Measurements from ENCODE around the gene MAN2B2. TPM values are rescaled to one million over a fixed set of nuclear protein-coding genes. Genes with fewer than 3 reads are reported as not detected.

MAN2B2 gene
- polyA plus RNA-seq (2012; ENCODE audit: low read depth, missing spikeins), result 8.2 TPM

DNA sequence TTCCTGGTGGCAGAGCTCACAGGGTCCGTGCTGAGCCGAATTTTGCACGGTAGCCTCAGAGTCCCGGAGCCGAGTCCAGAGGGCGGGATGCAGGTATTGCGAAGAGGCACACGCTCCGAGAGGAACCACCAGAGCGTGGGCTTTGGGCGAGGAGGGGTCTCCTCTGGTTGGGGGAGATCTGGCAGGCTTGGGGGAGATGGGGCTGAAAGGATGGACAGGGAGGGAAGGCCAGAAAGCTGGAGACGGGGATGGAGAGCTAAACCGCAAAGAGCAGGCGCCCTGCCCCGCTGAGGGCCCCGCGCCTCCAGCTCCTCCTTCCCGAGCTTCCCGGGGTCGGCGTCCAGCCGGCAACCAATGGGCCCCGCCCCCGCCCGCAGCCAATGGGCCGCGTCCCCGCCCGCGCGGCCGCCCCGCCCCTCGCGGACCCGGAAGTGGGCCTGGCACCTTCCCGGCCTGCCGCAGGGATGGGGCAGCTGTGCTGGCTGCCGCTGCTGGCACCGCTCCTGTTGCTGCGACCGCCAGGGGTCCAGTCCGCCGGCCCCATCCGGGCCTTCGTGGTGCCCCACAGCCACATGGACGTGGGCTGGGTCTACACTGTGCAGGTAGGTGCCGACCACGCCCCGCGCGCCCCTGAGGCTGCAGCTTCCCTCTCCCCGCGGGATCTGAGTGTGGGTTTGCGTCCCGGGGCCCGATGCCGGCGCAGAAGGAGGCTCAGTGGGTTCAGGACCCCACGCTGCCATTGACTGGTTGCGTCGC is at the start of gene MAN2B2:
MAN2B2 (plus strand) TSS at position 443 of the 756 bp plus-strand sequence; CDS start at position 465, 22 bp downstream.
- DNase-seq (ENCODE audit: insufficient read length, low spot score) (peak; percentile 99), FAIRE-seq (peak; percentile 93)
- no peak for TF ChIP-seq PAX5 (IDR thresholded peaks at IDR 0.05; ENCODE audit: insufficient read depth, low read length, severe bottlenecking)
- TF ChIP-seq POU2F2 (IDR thresholded peaks at IDR 0.05; ENCODE audit: low read depth, low read length), result no peak
- no peak for TF ChIP-seq SPI1 (IDR thresholded peaks at IDR 0.05; ENCODE audit: low read depth, low read length)
- peak; percentile 64 for TF ChIP-seq TAF1 (IDR thresholded peaks at IDR 0.05; ENCODE audit: low read depth, low read length)
- peak; percentile 72 for TF ChIP-seq POLR2AphosphoS5 (IDR thresholded peaks at IDR 0.05; ENCODE audit: low read depth, low read length)
- peak; percentile 62 for TF ChIP-seq POLR2A (IDR thresholded peaks at IDR 0.05; ENCODE audit: low read depth, low read length)

DNA sequence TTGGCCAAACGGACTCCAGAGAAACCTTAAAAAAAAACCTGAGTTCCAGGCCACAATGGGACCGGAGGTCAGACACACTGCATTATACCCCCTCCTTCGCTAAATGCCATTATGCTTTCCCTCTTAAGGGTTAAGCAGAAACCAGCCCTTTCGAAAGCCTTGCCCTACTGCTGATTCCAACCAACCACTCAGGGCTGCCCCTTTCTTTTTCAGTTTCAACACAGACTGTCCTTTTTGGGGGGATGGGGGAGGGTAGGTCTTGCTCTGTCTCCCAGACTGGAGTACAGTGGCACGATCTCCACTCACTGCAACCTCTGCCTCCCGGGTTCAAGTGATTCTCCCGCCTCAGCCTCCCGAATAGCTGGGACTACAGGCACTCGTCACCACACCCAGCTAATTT is 49.5 kb upstream of the MAN2B2 start:
- TF ChIP-seq POLR2AphosphoS5 (IDR thresholded peaks at IDR 0.05; ENCODE audit: low read depth, low read length) (no peak), PAX5 (IDR thresholded peaks at IDR 0.05; ENCODE audit: insufficient read depth, low read length, severe bottlenecking) (no peak), POU2F2 (IDR thresholded peaks at IDR 0.05; ENCODE audit: low read depth, low read length) (no peak), SPI1 (IDR thresholded peaks at IDR 0.05; ENCODE audit: low read depth, low read length) (no peak), POLR2A (IDR thresholded peaks at IDR 0.05; ENCODE audit: low read depth, low read length) (no peak)
- no peak for DNase-seq (ENCODE audit: insufficient read length, low spot score)
- no peak for FAIRE-seq

GRCh38 chr4:6526156-6526555 is 48.8 kb upstream of the MAN2B2 start:
- FAIRE-seq (no peak), DNase-seq (ENCODE audit: insufficient read length, low spot score) (no peak)
- TF ChIP-seq POLR2AphosphoS5 (IDR thresholded peaks at IDR 0.05; ENCODE audit: low read depth, low read length), result no peak
- TF ChIP-seq PAX5 (IDR thresholded peaks at IDR 0.05; ENCODE audit: insufficient read depth, low read length, severe bottlenecking), result no peak
- TF ChIP-seq SPI1 (IDR thresholded peaks at IDR 0.05; ENCODE audit: low read depth, low read length), result no peak
- no peak for TF ChIP-seq POLR2A (IDR thresholded peaks at IDR 0.05; ENCODE audit: low read depth, low read length)

GRCh38 chr4:6526671-6527091 is 48.3 kb upstream of the MAN2B2 start:
- DNase-seq (ENCODE audit: insufficient read length, low spot score), result no peak
- no peak for FAIRE-seq
- TF ChIP-seq SPI1 (IDR thresholded peaks at IDR 0.05; ENCODE audit: low read depth, low read length) (no peak), POU2F2 (IDR thresholded peaks at IDR 0.05; ENCODE audit: low read depth, low read length) (no peak), PAX5 (IDR thresholded peaks at IDR 0.05; ENCODE audit: insufficient read depth, low read length, severe bottlenecking) (no peak), TAF1 (IDR thresholded peaks at IDR 0.05; ENCODE audit: low read depth, low read length) (no peak), POLR2AphosphoS5 (IDR thresholded peaks at IDR 0.05; ENCODE audit: low read depth, low read length) (no peak)

- no peak for FAIRE-seq
- TF ChIP-seq PAX5 (IDR thresholded peaks at IDR 0.05; ENCODE audit: insufficient read depth, low read length, severe bottlenecking) (no peak), SPI1 (IDR thresholded peaks at IDR 0.05; ENCODE audit: low read depth, low read length) (no peak), TAF1 (IDR thresholded peaks at IDR 0.05; ENCODE audit: low read depth, low read length) (no peak), POLR2A (IDR thresholded peaks at IDR 0.05; ENCODE audit: low read depth, low read length) (no peak), POU2F2 (IDR thresholded peaks at IDR 0.05; ENCODE audit: low read depth, low read length) (no peak), POLR2AphosphoS5 (IDR thresholded peaks at IDR 0.05; ENCODE audit: low read depth, low read length) (no peak)
- no peak for DNase-seq (ENCODE audit: insufficient read length, low spot score)
Measured at GRCh38 chr4:6527259-6527658, 47.7 kb upstream of the MAN2B2 start.

- FAIRE-seq, result no peak
- TF ChIP-seq POU2F2 (IDR thresholded peaks at IDR 0.05; ENCODE audit: low read depth, low read length) (no peak), POLR2AphosphoS5 (IDR thresholded peaks at IDR 0.05; ENCODE audit: low read depth, low read length) (no peak), PAX5 (IDR thresholded peaks at IDR 0.05; ENCODE audit: insufficient read depth, low read length, severe bottlenecking) (no peak), TAF1 (IDR thresholded peaks at IDR 0.05; ENCODE audit: low read depth, low read length) (no peak), POLR2A (IDR thresholded peaks at IDR 0.05; ENCODE audit: low read depth, low read length) (no peak), SPI1 (IDR thresholded peaks at IDR 0.05; ENCODE audit: low read depth, low read length) (no peak)
- no peak for DNase-seq (ENCODE audit: insufficient read length, low spot score)
Measured at GRCh38 chr4:6527683-6528595, 47.0 kb upstream of the MAN2B2 start.

- no peak for TF ChIP-seq PAX5 (IDR thresholded peaks at IDR 0.05; ENCODE audit: insufficient read depth, low read length, severe bottlenecking)
- TF ChIP-seq POLR2AphosphoS5 (IDR thresholded peaks at IDR 0.05; ENCODE audit: low read depth, low read length), result no peak
- no peak for TF ChIP-seq SPI1 (IDR thresholded peaks at IDR 0.05; ENCODE audit: low read depth, low read length)
- TF ChIP-seq POLR2A (IDR thresholded peaks at IDR 0.05; ENCODE audit: low read depth, low read length), result no peak
- TF ChIP-seq POU2F2 (IDR thresholded peaks at IDR 0.05; ENCODE audit: low read depth, low read length), result no peak
- TF ChIP-seq TAF1 (IDR thresholded peaks at IDR 0.05; ENCODE audit: low read depth, low read length), result no peak
- no peak for FAIRE-seq
- no peak for DNase-seq (ENCODE audit: insufficient read length, low spot score)
Measured at GRCh38 chr4:6529021-6529420, 46.0 kb upstream of the MAN2B2 start.

DNA sequence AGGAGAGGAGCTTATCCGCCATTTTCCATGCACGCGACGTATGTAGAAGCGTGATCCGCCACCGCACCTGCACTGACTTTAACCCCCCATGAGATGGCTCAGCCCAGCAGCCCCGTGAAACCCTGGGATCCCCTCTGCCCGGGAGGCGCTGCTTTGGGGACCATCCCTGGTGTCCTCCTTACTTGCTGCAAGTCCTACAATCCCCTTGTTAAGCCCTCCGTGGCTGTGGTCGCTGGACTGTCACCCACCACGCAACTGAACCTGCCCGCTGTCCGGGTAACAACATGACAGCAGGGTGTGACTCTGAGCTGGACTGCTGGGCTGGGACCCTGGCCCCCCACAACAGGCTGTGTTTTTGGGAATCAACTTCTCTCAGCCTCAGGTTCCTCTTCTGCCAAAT is 44.7 kb upstream of the MAN2B2 start:
- FAIRE-seq, result no peak
- no peak for TF ChIP-seq POLR2AphosphoS5 (IDR thresholded peaks at IDR 0.05; ENCODE audit: low read depth, low read length)
- no peak for TF ChIP-seq SPI1 (IDR thresholded peaks at IDR 0.05; ENCODE audit: low read depth, low read length)
- no peak for TF ChIP-seq POU2F2 (IDR thresholded peaks at IDR 0.05; ENCODE audit: low read depth, low read length)
- TF ChIP-seq PAX5 (IDR thresholded peaks at IDR 0.05; ENCODE audit: insufficient read depth, low read length, severe bottlenecking), result no peak
- TF ChIP-seq TAF1 (IDR thresholded peaks at IDR 0.05; ENCODE audit: low read depth, low read length), result no peak
- no peak for TF ChIP-seq POLR2A (IDR thresholded peaks at IDR 0.05; ENCODE audit: low read depth, low read length)
- DNase-seq (ENCODE audit: insufficient read length, low spot score), result no peak

GRCh38 chr4:6530964-6531363 is 44.0 kb upstream of the MAN2B2 start:
- FAIRE-seq, result no peak
- TF ChIP-seq PAX5 (IDR thresholded peaks at IDR 0.05; ENCODE audit: insufficient read depth, low read length, severe bottlenecking) (no peak), POU2F2 (IDR thresholded peaks at IDR 0.05; ENCODE audit: low read depth, low read length) (no peak), SPI1 (IDR thresholded peaks at IDR 0.05; ENCODE audit: low read depth, low read length) (no peak), TAF1 (IDR thresholded peaks at IDR 0.05; ENCODE audit: low read depth, low read length) (no peak)
- DNase-seq (ENCODE audit: insufficient read length, low spot score), result no peak
